SK-N-SH (cell line): Measurements from ENCODE around the gene RAPGEF6. TPM values are rescaled to one million over a fixed set of nuclear protein-coding genes. Genes with fewer than 3 reads are reported as not detected.

Experiments
- CTCF ChIA-PET: fragments of 300-600, 350-600 bp; formaldehyde crosslinking; extraction: SDS; loops from one replicate; lab custom pipeline; 2021; lab: Yijun Ruan, JAX
- POLR2A ChIA-PET: fragments of 350-600 bp; sonication (Branson Sonifier 250); formaldehyde crosslinking; extraction: SDS; loops from one replicate; lab custom pipeline; 2020; ENCODE audit warnings: antibody characterized with exemption, inconsistent platforms; lab: Yijun Ruan, JAX
- DNase-seq: peaks from one replicate; pipeline ENCODE4 v3.0.0; 2012
- H2AFZ ChIP-seq: fragments of 200-600 bp; sonication (generic); 2 replicates; pipeline ENCODE4 v1.8.1; 2016; ENCODE audit warnings: antibody characterized with exemption, mild to moderate bottlenecking, low read depth
- H3F3A ChIP-seq: fragments of 200-600 bp; sonication (generic); replicated peaks from 2 replicates; pipeline ENCODE3; 2016; ENCODE audit warnings: antibody characterized with exemption, mild to moderate bottlenecking; ENCODE audit not compliant: insufficient read depth
- H3K27ac ChIP-seq, 2 experiments: fragments of 200-500 bp in 1 of 2; fragments of 200-600 bp in 1 of 2; sonication (Bioruptor generic) in 1 of 2; sonication (generic), shearing (Covaris generic) in 1 of 2; 2 replicates each; pipeline versions ENCODE4 v1.5.1 to v1.6.1; 2014 to 2016; ENCODE audit warnings: low read depth in 2 of 2, inconsistent platforms in 1 of 2, low read length in 1 of 2, mild to moderate bottlenecking in 1 of 2, mixed read lengths in 1 of 2
- H3K27me3 ChIP-seq: fragments of 200-600 bp; sonication (generic), shearing (Covaris generic); 2 replicates; pipeline ENCODE4 v1.6.1; 2016; ENCODE audit warnings: mixed run types; ENCODE audit not compliant: insufficient read depth
- H3K36me3 ChIP-seq, 2 experiments: fragments of 200-500 bp in 1 of 2; fragments of 200-600 bp in 1 of 2; sonication (Bioruptor generic) in 1 of 2; sonication (generic) in 1 of 2; replicated peaks in 1 of 2; 2 replicates each; pipeline versions ENCODE3 to v1.5.1; 2014 to 2016; ENCODE audit warnings: low read length in 1 of 2, mild to moderate bottlenecking in 1 of 2; ENCODE audit not compliant: insufficient read depth in 2 of 2, control insufficient read depth in 1 of 2
- H3K4me1 ChIP-seq, 2 experiments: fragments of 200-500 bp in 1 of 2; fragments of 200-600 bp in 1 of 2; sonication (Bioruptor generic) in 1 of 2; sonication (generic), shearing (Covaris generic) in 1 of 2; 2 replicates each; pipeline versions ENCODE4 v1.5.1 to v1.6.1; 2014 to 2016; ENCODE audit warnings: low read depth in 1 of 2, low read length in 1 of 2, mixed run types in 1 of 2; ENCODE audit not compliant: insufficient read depth in 2 of 2, control insufficient read depth in 1 of 2
- H3K4me2 ChIP-seq: fragments of 200-600 bp; sonication (generic), shearing (Covaris generic); 2 replicates; pipeline ENCODE4 v1.6.1; 2017; ENCODE audit warnings: mixed run types
- H3K4me3 ChIP-seq, 2 experiments: fragments of 200-500 bp in 1 of 2; fragments of 200-600 bp in 1 of 2; sonication (Bioruptor generic) in 1 of 2; sonication (generic), shearing (Covaris generic) in 1 of 2; 2 replicates each; pipeline versions ENCODE4 v1.5.1 to v1.8.1; 2014 to 2016; ENCODE audit warnings: low read depth in 2 of 2, inconsistent platforms in 1 of 2, low read length in 1 of 2, mild to moderate bottlenecking in 1 of 2, mixed read lengths in 1 of 2, moderate library complexity in 1 of 2
- H3K79me2 ChIP-seq: fragments of 200-600 bp; sonication (generic); 2 replicates; pipeline ENCODE4 v1.8.1; 2017; ENCODE audit warnings: mild to moderate bottlenecking; ENCODE audit not compliant: insufficient read depth
- H3K9ac ChIP-seq: fragments of 200-600 bp; sonication (generic); 2 replicates; pipeline ENCODE4 v1.6.1; 2017; ENCODE audit warnings: mixed run types
- H3K9me2 ChIP-seq: fragments of 200-600 bp; sonication (generic); 2 replicates; pipeline ENCODE4 v1.6.1; 2017; ENCODE audit warnings: mixed run types
- H3K9me3 ChIP-seq: fragments of 200-600 bp; sonication (generic); 2 replicates; pipeline ENCODE4 v1.6.1; 2017; ENCODE audit warnings: mixed run types, mild to moderate bottlenecking, moderate library complexity
- H4K20me1 ChIP-seq: fragments of 200-600 bp; sonication (generic); 2 replicates; pipeline ENCODE4 v1.6.1; 2017; ENCODE audit warnings: mild to moderate bottlenecking, mixed run types; ENCODE audit not compliant: insufficient read depth
- CTCF ChIP-seq: fragments of 200-600 bp; sonication (generic); IDR thresholded peaks from 2 replicates; pipeline ENCODE4 v1.6.1; 2017; ENCODE audit warnings: antibody characterized with exemption, mild to moderate bottlenecking, moderate library complexity
- ELF1 ChIP-seq: IDR thresholded peaks from 2 replicates; pipeline ENCODE4 v1.4.0; 2012
- EP300 ChIP-seq, 2 experiments: IDR thresholded peaks; 2 replicates each; pipeline versions ENCODE4 v1.4.0 to v1.6.1; 2012; ENCODE audit warnings: borderline replicate concordance in 1 of 2, low read depth in 1 of 2, low read length in 1 of 2
- EZH2phosphoT487 ChIP-seq: fragments of 200-600 bp; sonication (generic); IDR thresholded peaks from 2 replicates; pipeline ENCODE4 v1.6.1; 2017; ENCODE audit warnings: low read depth, mixed run types, mild to moderate bottlenecking, antibody characterized with exemption, moderate library complexity, borderline replicate concordance
- FOXJ3 ChIP-seq: sonication (generic); formaldehyde crosslinking; IDR thresholded peaks from 2 replicates; pipeline ENCODE4 v1.5.1; 2020; ENCODE audit warnings: mild to moderate bottlenecking, missing genetic modification reagents
- GABPA ChIP-seq: IDR thresholded peaks from 2 replicates; pipeline ENCODE4 v1.4.0; 2012; ENCODE audit warnings: low read depth, mild to moderate bottlenecking
- JUND ChIP-seq: IDR thresholded peaks from 2 replicates; pipeline ENCODE4 v1.4.0; 2012
- MAX ChIP-seq: IDR thresholded peaks from 2 replicates; pipeline ENCODE4 v1.4.0; 2012; ENCODE audit warnings: low read depth
- MXI1 ChIP-seq: IDR thresholded peaks from 2 replicates; pipeline ENCODE4 v1.6.1; 2012; ENCODE audit warnings: mild to moderate bottlenecking, low read depth, low read length, improper control_type of control experiment
- NFIC ChIP-seq: IDR thresholded peaks from 2 replicates; pipeline ENCODE4 v1.4.0; 2012; ENCODE audit warnings: borderline replicate concordance
- NRF1 ChIP-seq: IDR thresholded peaks from 2 replicates; pipeline ENCODE4 v1.6.1; 2012; ENCODE audit warnings: low read depth, mild to moderate bottlenecking, low read length
- PBX3 ChIP-seq: IDR thresholded peaks from 2 replicates; pipeline ENCODE4; 2012
- POLR2AphosphoS5 ChIP-seq: IDR thresholded peaks from 2 replicates; pipeline ENCODE4 v1.6.1; 2012; ENCODE audit warnings: low read depth, low read length
- REST ChIP-seq: IDR thresholded peaks from 2 replicates; pipeline ENCODE4 v1.6.1; 2012; ENCODE audit warnings: mild to moderate bottlenecking, low read depth, low read length, moderate library complexity
- RFX5 ChIP-seq: IDR thresholded peaks from 2 replicates; pipeline ENCODE4 v1.6.1; 2012; ENCODE audit warnings: mild to moderate bottlenecking, improper control_type of control experiment, low read length
- RXRA ChIP-seq: IDR thresholded peaks from 2 replicates; pipeline ENCODE4 v1.4.0; 2012; ENCODE audit warnings: low read depth, mild to moderate bottlenecking, borderline replicate concordance
- SIN3A ChIP-seq: IDR thresholded peaks from 2 replicates; pipeline ENCODE4 v1.6.1; 2012; ENCODE audit warnings: low read depth, mild to moderate bottlenecking, low read length, moderate library complexity, borderline replicate concordance
- SMC3 ChIP-seq: IDR thresholded peaks from 2 replicates; pipeline ENCODE4 v1.6.1; 2012; ENCODE audit warnings: low read depth, low read length, improper control_type of control experiment
- TAF1 ChIP-seq: IDR thresholded peaks from 2 replicates; pipeline ENCODE4 v1.6.1; 2012; ENCODE audit warnings: low read depth, mild to moderate bottlenecking, low read length, moderate library complexity, borderline replicate concordance
- TCF12 ChIP-seq: IDR thresholded peaks from 2 replicates; pipeline ENCODE4 v1.4.0; 2012
- TEAD4 ChIP-seq: IDR thresholded peaks from 2 replicates; pipeline ENCODE4 v1.4.0; 2012; ENCODE audit warnings: mild to moderate bottlenecking, borderline replicate concordance; ENCODE audit not compliant: insufficient read depth
- USF2 ChIP-seq: fragments of 150-350 bp; IDR thresholded peaks from 2 replicates; pipeline ENCODE4 v1.6.1; 2017; ENCODE audit warnings: antibody characterized with exemption, low read length, low read depth, borderline replicate concordance
- WGBS: methylation state at CpG from one replicate; pipeline ENCODE4 v1.1.6; 2017; ENCODE audit warnings: low lambda C conversion rate; 5-methylcytosine and 5-hydroxymethylcytosine counted together
- polyA plus RNA-seq, 3 experiments: library from polyadenylated mRNA; depleted of rRNA; stranded (reverse); fragments of >200 nt; gene quantifications; 2 replicates each; pipeline ENCODE4 v1.2.3, GENCODE V29; 2012

RAPGEF6 gene
- polyA plus RNA-seq, 1 of the 3 experiments (the other 2 are of a cell fraction), result 2.9 TPM

- POLR2A ChIA-PET, result no interaction called here
Measured at GRCh38 chr5:131460133-131460532, 174.9 kb downstream of the RAPGEF6 start.

GRCh38 chr5:131459216-131459615 lies 175.8 kb downstream of the RAPGEF6 start:
- Histone ChIP-seq H4K20me1 (no peaks in the 10 kb centered on the region), H3F3A (no peaks in the 10 kb centered on the region), H3K4me3 (no peak overlapping the region), H3K27me3 (no peaks in the 10 kb centered on the region), H3K36me3 (peaks cover 14 to 34% of the 10 kb centered on the region in 2 experiments), H3K27ac (no peak overlapping the region), H2AFZ (no peak overlapping the region), H3K4me1 (no peaks in the 10 kb centered on the region; a peak in 1 of 4 replicates), H3K9me2 (no peaks in the 10 kb centered on the region), H3K9ac (no peak overlapping the region), H3K79me2 (no peaks in the 10 kb centered on the region), H3K9me3 (no peaks in the 10 kb centered on the region), H3K4me2 (no peak overlapping the region)
- POLR2A ChIA-PET, result no interaction called here
- no peak for DNase-seq
- CTCF ChIA-PET, result no interaction called here
- no peak for TF ChIP-seq NRF1
- no peak for TF ChIP-seq FOXJ3 (CRISPR knock-in tag)
- TF ChIP-seq GABPA, result no peak
- TF ChIP-seq PBX3, result no peak
- no peak for TF ChIP-seq TAF1
- TF ChIP-seq JUND, result no peak
- no peak for TF ChIP-seq NFIC
- no peak for TF ChIP-seq CTCF
- TF ChIP-seq MAX, result no peak
- no peak for TF ChIP-seq ELF1
- TF ChIP-seq MXI1, result no peak
- TF ChIP-seq SIN3A, result no peak
- no peak for TF ChIP-seq EZH2phosphoT487
- no peak for TF ChIP-seq USF2
- no peak for TF ChIP-seq SMC3
- no peak for TF ChIP-seq TEAD4
- TF ChIP-seq RXRA, result no peak
- TF ChIP-seq REST, result no peak
- TF ChIP-seq EP300 (IDR thresholded peaks at IDR 0.05; ENCODE audit: borderline replicate concordance in 1 of 2, low read depth in 1 of 2, low read length in 1 of 2), result no peak

More at GRCh38 chr5:131460133-131460532, 174.9 kb downstream of the RAPGEF6 start:
- Histone ChIP-seq H3K36me3 (peaks cover 14 to 30% of the 10 kb centered on the region in 2 experiments), H3K4me1 (no peaks in the 10 kb centered on the region; a peak in 1 of 4 replicates), H3K9ac (no peak overlapping the region), H3K9me2 (no peaks in the 10 kb centered on the region), H3K79me2 (no peaks in the 10 kb centered on the region), H3K4me2 (no peak overlapping the region), H3K9me3 (no peaks in the 10 kb centered on the region), H3K27ac (no peak overlapping the region), H2AFZ (no peak overlapping the region), H3K27me3 (no peaks in the 10 kb centered on the region), H3K4me3 (no peak overlapping the region), H4K20me1 (no peaks in the 10 kb centered on the region), H3F3A (no peaks in the 10 kb centered on the region)
- WGBS, result 89% methylated on average over 1 of the region's 1 CpG
- no peak for DNase-seq
- CTCF ChIA-PET, result no interaction called here
- TF ChIP-seq POLR2AphosphoS5 (no peak), TCF12 (no peak), GABPA (no peak), RFX5 (no peak), MXI1 (no peak)
- TF ChIP-seq, all 33 proteins: peak for 0
